Measurements from ENCODE around the gene TNRC18.

TNRC18 gene

GRCh38 chr7:5437987-5438386 lies 14.4 kb upstream of the TNRC18 start:
- Histone ChIP-seq H3K27me3 (ENCODE audit: insufficient read depth, low read length, poor library complexity) (no peaks in the 10 kb centered on the region), H3K4me1 (ENCODE audit: insufficient read depth, low read length) (no peaks in the 10 kb centered on the region), H2AFZ (ENCODE audit: low read depth, low read length) (no peak overlapping the region), H3K79me2 (ENCODE audit: insufficient read depth, low read length) (no peaks in the 10 kb centered on the region), H3K9me3 (ENCODE audit: insufficient read depth, low read length, severe bottlenecking) (no peaks in the 10 kb centered on the region), H3K27ac (ENCODE audit: low read length) (no peak overlapping the region), H3K4me3 (ENCODE audit: low read depth in 1 of 2, low read length in 2 of 2) (no peak overlapping the region), H3K9ac (ENCODE audit: low read depth, low read length) (no peak overlapping the region), H3K4me2 (ENCODE audit: insufficient read depth, low read length) (no peak overlapping the region), H3K36me3 (ENCODE audit: insufficient read depth, low read length) (no peaks in the 10 kb centered on the region), H4K20me1 (ENCODE audit: insufficient read depth, low read length) (no peaks in the 10 kb centered on the region; the same call in 1 of the 2 replicates)
- DNase-seq (no peak), ATAC-seq (ENCODE audit: insufficient read depth, low read depth) (no peak)
- TF ChIP-seq EZH2 (IDR thresholded peaks at IDR 0.05; ENCODE audit: borderline replicate concordance, low read depth, low read length, severe bottlenecking): no peak
- TF ChIP-seq, protein P1, sequence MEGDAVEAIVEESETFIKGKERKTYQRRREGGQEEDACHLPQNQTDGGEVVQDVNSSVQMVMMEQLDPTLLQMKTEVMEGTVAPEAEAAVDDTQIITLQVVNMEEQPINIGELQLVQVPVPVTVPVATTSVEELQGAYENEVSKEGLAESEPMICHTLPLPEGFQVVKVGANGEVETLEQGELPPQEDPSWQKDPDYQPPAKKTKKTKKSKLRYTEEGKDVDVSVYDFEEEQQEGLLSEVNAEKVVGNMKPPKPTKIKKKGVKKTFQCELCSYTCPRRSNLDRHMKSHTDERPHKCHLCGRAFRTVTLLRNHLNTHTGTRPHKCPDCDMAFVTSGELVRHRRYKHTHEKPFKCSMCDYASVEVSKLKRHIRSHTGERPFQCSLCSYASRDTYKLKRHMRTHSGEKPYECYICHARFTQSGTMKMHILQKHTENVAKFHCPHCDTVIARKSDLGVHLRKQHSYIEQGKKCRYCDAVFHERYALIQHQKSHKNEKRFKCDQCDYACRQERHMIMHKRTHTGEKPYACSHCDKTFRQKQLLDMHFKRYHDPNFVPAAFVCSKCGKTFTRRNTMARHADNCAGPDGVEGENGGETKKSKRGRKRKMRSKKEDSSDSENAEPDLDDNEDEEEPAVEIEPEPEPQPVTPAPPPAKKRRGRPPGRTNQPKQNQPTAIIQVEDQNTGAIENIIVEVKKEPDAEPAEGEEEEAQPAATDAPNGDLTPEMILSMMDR (IDR thresholded peaks at IDR 0.05; ENCODE audit: borderline replicate concordance, extremely low read depth, low read length, poor library complexity, severe bottlenecking): no peak

DNA sequence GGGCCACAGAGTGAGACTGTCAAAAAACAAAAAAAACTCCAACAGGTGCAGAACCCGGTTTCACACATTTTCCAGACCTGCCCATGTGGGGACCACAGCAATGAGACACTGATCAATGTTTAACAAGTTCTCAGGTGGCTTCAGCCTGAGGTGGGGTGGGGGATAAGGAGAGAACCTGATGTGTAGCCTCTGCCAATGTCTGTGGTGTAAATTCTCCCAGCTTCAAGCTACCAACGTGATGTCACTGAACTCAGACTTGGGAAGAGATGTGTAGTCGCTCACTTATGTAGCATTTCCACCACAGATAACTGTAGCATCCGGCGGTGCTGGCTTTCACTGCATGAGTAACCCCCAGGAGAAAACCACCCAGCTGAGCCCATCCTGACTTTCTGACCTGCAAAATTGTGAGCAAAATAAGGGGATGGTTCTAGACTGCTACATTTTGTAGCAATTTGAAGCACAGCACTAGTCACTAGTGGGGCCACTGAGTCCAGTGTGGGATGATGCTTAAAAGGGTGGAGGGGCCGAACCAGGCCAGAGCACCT lies 13.8 kb upstream of the TNRC18 start:
- H3K9ac ChIP-seq (ENCODE audit: low read depth, low read length): no peak overlapping the region
- H3K4me1 ChIP-seq (ENCODE audit: insufficient read depth, low read length): no peaks in the 10 kb centered on the region
- ATAC-seq (ENCODE audit: insufficient read depth, low read depth) (no peak), DNase-seq (no peak)
- no peak overlapping the region for H3K4me3 ChIP-seq (ENCODE audit: low read depth in 1 of 2, low read length in 2 of 2)
- no peaks in the 10 kb centered on the region for H4K20me1 ChIP-seq (ENCODE audit: insufficient read depth, low read length)
- H3K27me3 ChIP-seq (ENCODE audit: insufficient read depth, low read length, poor library complexity): no peaks in the 10 kb centered on the region
- no peaks in the 10 kb centered on the region for H3K36me3 ChIP-seq (ENCODE audit: insufficient read depth, low read length)
- H3K27ac ChIP-seq (ENCODE audit: low read length): no peak overlapping the region
- no peaks in the 10 kb centered on the region for H3K79me2 ChIP-seq (ENCODE audit: insufficient read depth, low read length)
- H2AFZ ChIP-seq (ENCODE audit: low read depth, low read length): no peak overlapping the region
- no peaks in the 10 kb centered on the region for H3K9me3 ChIP-seq (ENCODE audit: insufficient read depth, low read length, severe bottlenecking)
- no peak for TF ChIP-seq EZH2 (IDR thresholded peaks at IDR 0.05; ENCODE audit: borderline replicate concordance, low read depth, low read length, severe bottlenecking)
- TF ChIP-seq, protein P1 (IDR thresholded peaks at IDR 0.05; ENCODE audit: borderline replicate concordance, extremely low read depth, low read length, poor library complexity, severe bottlenecking): no peak
- no peak overlapping the region for H3K4me2 ChIP-seq (ENCODE audit: insufficient read depth, low read length)

DNA sequence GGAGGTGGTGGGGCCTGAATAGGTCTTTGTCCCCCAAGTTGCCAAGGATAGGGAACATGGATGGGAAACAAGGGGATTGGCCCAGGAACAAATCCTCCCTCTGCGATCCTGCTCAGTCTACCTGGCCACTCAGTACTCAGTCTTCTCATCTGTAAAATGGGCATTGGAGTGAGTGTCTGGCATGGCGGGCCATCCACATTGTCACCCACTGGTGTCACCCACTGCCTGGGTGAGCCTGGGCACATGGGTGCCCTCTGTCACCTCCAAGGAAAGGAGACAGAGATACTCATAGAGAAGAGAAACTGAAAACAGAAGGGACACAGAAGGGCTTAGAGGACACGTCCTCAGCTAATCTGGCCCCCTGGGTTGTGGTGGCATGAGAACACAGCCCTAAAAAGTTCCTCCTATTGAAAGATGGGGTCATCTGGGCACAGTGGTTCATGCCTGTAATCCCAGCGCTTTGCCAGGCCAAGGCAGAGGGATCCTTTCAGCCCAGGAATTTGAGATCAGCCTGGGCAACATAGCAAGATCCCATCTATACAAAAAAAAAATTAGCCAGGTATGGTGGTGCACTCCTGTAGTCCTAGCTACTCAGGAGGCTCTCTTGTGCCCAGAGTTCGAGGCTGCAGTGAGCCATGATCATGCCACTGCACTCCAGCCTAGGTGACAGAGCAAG lies 12.5 kb upstream of the TNRC18 start:
- Histone ChIP-seq H3K9ac (ENCODE audit: low read depth, low read length) (no peak overlapping the region), H3K9me3 (ENCODE audit: insufficient read depth, low read length, severe bottlenecking) (no peaks in the 10 kb centered on the region), H3K36me3 (ENCODE audit: insufficient read depth, low read length) (no peaks in the 10 kb centered on the region), H4K20me1 (ENCODE audit: insufficient read depth, low read length) (no peaks in the 10 kb centered on the region), H3K4me3 (ENCODE audit: low read depth in 1 of 2, low read length in 2 of 2) (no peak overlapping the region), H3K4me1 (ENCODE audit: insufficient read depth, low read length) (no peaks in the 10 kb centered on the region), H3K79me2 (ENCODE audit: insufficient read depth, low read length) (no peaks in the 10 kb centered on the region), H3K4me2 (ENCODE audit: insufficient read depth, low read length) (no peak overlapping the region), H3K27me3 (ENCODE audit: insufficient read depth, low read length, poor library complexity) (no peaks in the 10 kb centered on the region), H2AFZ (ENCODE audit: low read depth, low read length) (no peak overlapping the region), H3K27ac (ENCODE audit: low read length) (no peak overlapping the region)
- TF ChIP-seq, protein P1 (IDR thresholded peaks at IDR 0.05; ENCODE audit: borderline replicate concordance, extremely low read depth, low read length, poor library complexity, severe bottlenecking): no peak
- ATAC-seq (ENCODE audit: insufficient read depth, low read depth) (no peak), DNase-seq (no peak)

Data from DND-41 (cell line).